Uterus (tissue), 2 donors: ENCODE measurements around the gene NCOR1.

Source experiments
- POLR2A ChIP-seq, 2 donors: fragments of 450-650 bp; IDR thresholded peaks; one replicate each; pipeline ENCODE4 v1.6.1; 2016; ENCODE audit warnings: antibody characterized with exemption in 2 of 2, mild to moderate bottlenecking in 1 of 2, moderate library complexity in 1 of 2
- TF ChIP-seq, protein P1 (sequence below), 4 experiments: fragments of 200-600 bp in 2 of 4; fragments of 450-650 bp in 2 of 4; sonication (generic) in 2 of 4; IDR thresholded peaks; one replicate each; pipeline ENCODE4 v1.5.1; 2016 to 2019; ENCODE audit warnings: antibody characterized with exemption in 4 of 4, mild to moderate bottlenecking in 2 of 4, moderate library complexity in 1 of 4

DNA sequence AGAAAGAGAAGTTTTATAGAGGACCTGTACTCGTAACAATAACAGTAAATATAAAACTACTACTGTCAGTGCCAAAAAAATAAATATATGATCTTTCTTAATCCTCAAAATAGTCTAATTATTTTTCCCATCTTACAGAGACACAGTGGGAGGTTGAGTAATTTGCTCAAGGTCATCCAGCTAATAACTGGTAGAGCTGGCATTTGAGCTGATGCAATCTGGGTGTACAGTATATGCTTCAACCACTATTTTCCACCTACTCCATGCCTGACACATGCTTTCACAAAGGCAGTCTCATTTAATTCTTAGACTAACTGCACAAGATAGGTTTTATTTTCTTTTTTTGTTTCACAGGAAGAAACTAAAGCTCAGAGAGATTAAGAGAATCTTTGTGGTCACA, 35.3 kb upstream of the NCOR1 start:
- TF ChIP-seq, protein P1, sequence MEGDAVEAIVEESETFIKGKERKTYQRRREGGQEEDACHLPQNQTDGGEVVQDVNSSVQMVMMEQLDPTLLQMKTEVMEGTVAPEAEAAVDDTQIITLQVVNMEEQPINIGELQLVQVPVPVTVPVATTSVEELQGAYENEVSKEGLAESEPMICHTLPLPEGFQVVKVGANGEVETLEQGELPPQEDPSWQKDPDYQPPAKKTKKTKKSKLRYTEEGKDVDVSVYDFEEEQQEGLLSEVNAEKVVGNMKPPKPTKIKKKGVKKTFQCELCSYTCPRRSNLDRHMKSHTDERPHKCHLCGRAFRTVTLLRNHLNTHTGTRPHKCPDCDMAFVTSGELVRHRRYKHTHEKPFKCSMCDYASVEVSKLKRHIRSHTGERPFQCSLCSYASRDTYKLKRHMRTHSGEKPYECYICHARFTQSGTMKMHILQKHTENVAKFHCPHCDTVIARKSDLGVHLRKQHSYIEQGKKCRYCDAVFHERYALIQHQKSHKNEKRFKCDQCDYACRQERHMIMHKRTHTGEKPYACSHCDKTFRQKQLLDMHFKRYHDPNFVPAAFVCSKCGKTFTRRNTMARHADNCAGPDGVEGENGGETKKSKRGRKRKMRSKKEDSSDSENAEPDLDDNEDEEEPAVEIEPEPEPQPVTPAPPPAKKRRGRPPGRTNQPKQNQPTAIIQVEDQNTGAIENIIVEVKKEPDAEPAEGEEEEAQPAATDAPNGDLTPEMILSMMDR (IDR thresholded peaks at IDR 0.05) = no peak
- no peak for TF ChIP-seq POLR2A (IDR thresholded peaks at IDR 0.05)
